ENCODE measurements around the gene LRRC53. TPM values are rescaled to one million over a fixed set of nuclear protein-coding genes. Genes with fewer than 3 reads are reported as not detected.

LRRC53 gene
- total and polyA plus RNA-seq, 2 of the 4 experiments (the other 2 are of a cell fraction): not detected

DNA sequence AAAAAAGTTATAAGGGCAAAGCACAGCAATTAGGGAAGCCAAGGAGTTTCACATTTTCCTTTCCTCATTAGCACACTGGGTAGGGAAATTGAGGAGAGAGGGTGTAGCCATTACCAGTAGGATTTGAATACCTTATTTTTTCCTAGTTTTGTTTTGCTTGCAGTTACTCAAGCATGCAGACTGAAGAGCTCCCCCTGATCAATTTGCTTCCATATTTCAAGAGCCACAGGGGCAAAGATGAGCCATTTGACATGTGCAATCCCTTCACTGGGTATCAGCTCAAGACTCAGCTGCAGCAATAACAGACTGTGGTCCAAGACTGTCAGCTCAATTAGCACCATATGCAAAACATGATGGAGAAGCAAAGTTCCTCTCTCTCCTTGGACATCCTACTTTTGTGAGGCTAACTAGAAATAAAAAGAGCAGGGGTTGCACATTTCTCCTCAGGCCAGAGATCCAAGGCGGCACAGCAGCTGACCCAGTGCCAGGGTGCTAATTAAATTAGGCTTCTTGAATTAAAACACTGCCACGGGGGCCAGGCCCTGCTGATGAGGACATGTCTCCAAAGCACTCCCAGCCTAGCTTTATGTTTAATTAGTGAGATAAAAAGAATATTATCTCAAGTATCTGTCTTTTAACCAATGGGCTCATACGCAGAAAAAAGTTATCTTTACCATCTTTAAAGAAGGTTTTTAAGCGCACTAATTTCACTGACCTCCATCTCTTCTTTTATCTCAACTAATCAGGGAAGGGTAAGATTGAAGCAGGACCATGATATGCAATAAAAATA, 36.7 kb upstream of the LRRC53 start:
- Histone ChIP-seq H2BK5ac (ENCODE audit: low read depth, low read length, poor library complexity, severe bottlenecking) (no peak overlapping the region), H4K91ac (ENCODE audit: insufficient read depth, low read depth, low read length) (no peak overlapping the region), H3K23ac (ENCODE audit: low read depth, low read length) (no peak overlapping the region), H3K4me3 (ENCODE audit: insufficient read depth, low read depth, low read length) (no peak overlapping the region), H3K4ac (ENCODE audit: low read depth, low read length) (no peak overlapping the region), H3K4me2 (ENCODE audit: low read depth, low read length) (no peak overlapping the region), H3K27ac (ENCODE audit: insufficient read depth, low read length) (no peak overlapping the region), H3K9me3 (ENCODE audit: control insufficient read depth, insufficient read depth, low read length) (no peaks in the 10 kb centered on the region), H2BK15ac (ENCODE audit: low read depth, low read length) (no peak overlapping the region), H3K36me3 (ENCODE audit: control insufficient read depth, insufficient read depth, low read length) (no peaks in the 10 kb centered on the region), H3K9ac (ENCODE audit: low read depth, low read length) (no peak overlapping the region), H3K14ac (replicated peaks; ENCODE audit: low read depth, low read length) (no peak overlapping the region), H2AFZ (replicated peaks; ENCODE audit: low read length, poor library complexity) (no peak overlapping the region), H2BK20ac (ENCODE audit: low read depth, low read length) (no peak overlapping the region), H3K79me1 (ENCODE audit: low read depth in 1 of 2, low read length in 2 of 2) (no peaks in the 10 kb centered on the region), H3K27me3 (ENCODE audit: control insufficient read depth, insufficient read depth, low read length) (no peaks in the 10 kb centered on the region), H3K4me1 (ENCODE audit: control insufficient read depth, insufficient read depth, low read length) (no peaks in the 10 kb centered on the region), H2BK120ac (ENCODE audit: low read depth, low read length) (no peak overlapping the region), H4K8ac (ENCODE audit: low read depth in 2 of 2, low read length in 2 of 2) (no peak overlapping the region), H4K5ac (ENCODE audit: low read depth, low read length) (no peak overlapping the region), H2AK9ac (replicated peaks; ENCODE audit: low read depth, low read length, poor library complexity) (no peak overlapping the region), H2AK5ac (ENCODE audit: low read depth, low read length) (no peak overlapping the region), H3K56ac (ENCODE audit: extremely low read depth, insufficient read depth, low read length) (no peak overlapping the region), H3K9me1 (ENCODE audit: insufficient read depth, low read length) (no peaks in the 10 kb centered on the region), H4K20me1 (ENCODE audit: insufficient read depth, low read length) (no peaks in the 10 kb centered on the region), H3K18ac (ENCODE audit: low read depth, low read length) (no peak overlapping the region)
- CTCF ChIA-PET: no interaction called here
- TF ChIP-seq RCOR1 (IDR thresholded peaks at IDR 0.05; ENCODE audit: insufficient replicate concordance, low read length) (no peak), POLR2A (IDR thresholded peaks at IDR 0.05; ENCODE audit: low read depth, low read length) (no peak), CHD1 (IDR thresholded peaks at IDR 0.05; ENCODE audit: low read depth, low read length) (no peak), MAFK (IDR thresholded peaks at IDR 0.05; ENCODE audit: low read depth, low read length) (no peak), MXI1 (IDR thresholded peaks at IDR 0.05; ENCODE audit: borderline replicate concordance, low read depth, low read length) (no peak), RFX5 (IDR thresholded peaks at IDR 0.05; ENCODE audit: low read depth, low read length) (no peak), CEBPB (IDR thresholded peaks at IDR 0.05; ENCODE audit: low read depth, low read length) (no peak), NFE2L2 (IDR thresholded peaks at IDR 0.05; ENCODE audit: low read depth, low read length) (no peak)
- TF ChIP-seq, protein P1, sequence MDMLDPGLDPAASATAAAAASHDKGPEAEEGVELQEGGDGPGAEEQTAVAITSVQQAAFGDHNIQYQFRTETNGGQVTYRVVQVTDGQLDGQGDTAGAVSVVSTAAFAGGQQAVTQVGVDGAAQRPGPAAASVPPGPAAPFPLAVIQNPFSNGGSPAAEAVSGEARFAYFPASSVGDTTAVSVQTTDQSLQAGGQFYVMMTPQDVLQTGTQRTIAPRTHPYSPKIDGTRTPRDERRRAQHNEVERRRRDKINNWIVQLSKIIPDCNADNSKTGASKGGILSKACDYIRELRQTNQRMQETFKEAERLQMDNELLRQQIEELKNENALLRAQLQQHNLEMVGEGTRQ (IDR thresholded peaks at IDR 0.05; ENCODE audit: low read depth, low read length): no peak
- in situ Hi-C loops (cut with MboI; ENCODE audit: low sequenced_read_pairs): no loop called here
- intact Hi-C loops (cut with micrococcal nuclease): no loop called here
- no peak for ATAC-seq (ENCODE audit: low read depth)
- dilution Hi-C loops (cut with HindIII; ENCODE audit: low sequenced_read_pairs, unreplicated experiment): no loop called here
- POLR2A ChIA-PET (ENCODE audit: unreplicated experiment): no interaction called here
- no peak for DNase-seq
- no TSS peak for BruUV-seq (replicated peaks)
- WGBS, 2 experiments (ENCODE audit: extremely low coverage in 2 of 2, insufficient read length in 1 of 2): no CpG with 5 or more reads among the region's 4 CpGs
